Fibroblast of pulmonary artery (primary cell): ENCODE data around the gene EXOC7.

Source experiments
- DNase-seq: peaks from one replicate; pipeline ENCODE4 v3.0.0-alpha.2; 2010; ENCODE audit warnings: low read depth
- H3K4me3 ChIP-seq: replicated peaks from 2 replicates; pipeline ENCODE4 v1.5.1; 2011; ENCODE audit warnings: low read depth, mild to moderate bottlenecking, control low read depth, low read length, moderate library complexity
- CTCF ChIP-seq: IDR thresholded peaks from 2 replicates; pipeline ENCODE4 v1.5.1; 2011; ENCODE audit warnings: mild to moderate bottlenecking, control low read depth, low read length, inconsistent platforms; ENCODE audit errors: missing control alignments

EXOC7 gene

GRCh38 chr17:76119409-76120371 lies 16.1 kb upstream of the EXOC7 start:
- DNase-seq = no peak
- no peak overlapping the region for H3K4me3 ChIP-seq
- no peak for TF ChIP-seq CTCF

DNA sequence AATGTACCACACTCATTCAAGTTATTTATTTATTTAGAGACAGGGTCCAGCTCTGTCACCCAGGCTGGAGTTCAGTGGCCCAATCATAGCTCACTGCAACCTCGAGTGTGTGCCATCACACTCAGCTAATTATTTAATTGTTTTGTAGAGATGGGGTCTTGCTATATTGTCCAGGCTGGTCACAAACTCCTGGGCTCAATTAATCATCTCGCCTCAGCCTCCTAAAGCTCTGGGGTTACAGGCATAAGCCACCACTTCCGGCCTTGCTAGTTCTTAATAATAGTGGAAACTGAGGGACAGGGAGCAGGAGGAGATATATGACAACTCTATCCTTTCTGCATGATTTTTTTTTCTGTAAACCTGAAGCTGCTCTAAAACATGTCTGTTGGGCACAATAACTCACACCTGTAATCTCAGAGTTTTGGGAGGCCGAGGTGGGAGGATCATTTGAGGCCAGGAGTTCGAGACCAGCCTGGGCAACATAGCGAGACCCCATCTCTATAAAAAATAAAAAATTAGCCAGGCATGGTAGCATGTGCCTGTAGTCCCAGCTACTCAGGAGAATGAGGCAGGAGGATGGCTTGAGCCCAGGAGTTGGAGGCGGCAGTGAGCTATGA lies 11.7 kb upstream of the EXOC7 start:
- no peak for TF ChIP-seq CTCF
- DNase-seq = no peak
- no peak overlapping the region for H3K4me3 ChIP-seq

DNA sequence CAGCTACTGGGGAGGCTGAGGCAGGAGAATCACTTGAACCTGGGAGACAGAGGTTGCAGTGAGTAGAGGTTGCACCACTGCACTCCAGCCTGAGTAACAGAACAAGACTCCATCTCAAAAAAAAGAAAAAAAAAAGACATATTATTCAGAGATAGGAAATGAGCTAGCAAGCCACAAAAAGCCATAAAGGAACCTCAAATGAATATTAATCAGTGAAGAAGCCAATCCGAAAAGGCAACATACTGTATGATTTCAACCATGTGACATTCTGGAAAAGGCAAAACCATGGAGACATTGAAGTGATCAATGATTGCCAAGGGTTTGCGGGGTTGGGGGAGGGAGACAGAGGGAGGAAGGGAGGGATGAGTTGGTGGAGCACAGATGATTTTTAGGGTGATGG lies 8.4 kb upstream of the EXOC7 start:
- no peak for TF ChIP-seq CTCF
- DNase-seq = no peak
- no peak overlapping the region for H3K4me3 ChIP-seq

DNA sequence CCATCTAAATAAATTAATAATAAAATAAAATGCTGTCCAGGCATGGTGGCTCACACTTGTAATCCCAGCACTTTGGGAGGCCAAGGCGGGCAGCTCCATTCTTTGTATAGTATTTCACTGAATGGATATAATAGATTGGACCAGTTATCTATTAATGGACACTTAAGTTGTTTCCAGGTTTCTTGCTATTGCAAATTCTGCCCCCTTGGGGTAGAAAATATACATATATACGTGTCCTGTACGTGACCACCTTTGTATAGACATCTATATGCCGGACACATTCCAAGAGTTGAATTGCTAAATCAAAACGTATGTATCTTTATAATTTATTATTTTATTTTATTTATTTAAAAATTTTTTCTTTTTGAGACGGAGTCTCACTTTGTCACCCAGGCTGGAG lies 3.9 kb upstream of the EXOC7 start:
- peak; percentile 17 for TF ChIP-seq CTCF
- DNase-seq = peak; percentile 27
- H3K4me3 ChIP-seq = no peak overlapping the region

- DNase-seq = no peak
- no peak overlapping the region for H3K4me3 ChIP-seq
- no peak for TF ChIP-seq CTCF
Measured at GRCh38 chr17:76106703-76107102, 3.1 kb upstream of the EXOC7 start.

- DNase-seq = no peak
- TF ChIP-seq CTCF = no peak
- H3K4me3 ChIP-seq = no peak overlapping the region
Measured at GRCh38 chr17:76104896-76105231, 1.3 kb upstream of the EXOC7 start.
